Retinal pigment epithelial cell (primary cell): ENCODE results near the gene NLGN1.

Experiments used
- DNase-seq: peaks from one replicate; pipeline ENCODE4 v3.0.0-alpha.2; 2010; ENCODE audit warnings: low read depth
- H3K4me3 ChIP-seq: 2 replicates; pipeline ENCODE4 v1.5.1; 2011; ENCODE audit warnings: mild to moderate bottlenecking, low read length, control low read depth, moderate library complexity
- CTCF ChIP-seq: conservative IDR thresholded peaks from 2 replicates; pipeline ENCODE4 v1.5.1; 2011; ENCODE audit warnings: low read depth, low read length, control low read depth, inconsistent platforms

The NLGN1 gene

GRCh38 chr3:174099724-174100123, 702.2 kb downstream of the NLGN1 start:
- H3K4me3 ChIP-seq, result no peak overlapping the region
- DNase-seq, result no peak
- no peak for TF ChIP-seq CTCF

- no peak overlapping the region for H3K4me3 ChIP-seq
- no peak for TF ChIP-seq CTCF
- DNase-seq, result no peak
Observed at GRCh38 chr3:174100744-174101143, 703.2 kb downstream of the NLGN1 start.

DNA sequence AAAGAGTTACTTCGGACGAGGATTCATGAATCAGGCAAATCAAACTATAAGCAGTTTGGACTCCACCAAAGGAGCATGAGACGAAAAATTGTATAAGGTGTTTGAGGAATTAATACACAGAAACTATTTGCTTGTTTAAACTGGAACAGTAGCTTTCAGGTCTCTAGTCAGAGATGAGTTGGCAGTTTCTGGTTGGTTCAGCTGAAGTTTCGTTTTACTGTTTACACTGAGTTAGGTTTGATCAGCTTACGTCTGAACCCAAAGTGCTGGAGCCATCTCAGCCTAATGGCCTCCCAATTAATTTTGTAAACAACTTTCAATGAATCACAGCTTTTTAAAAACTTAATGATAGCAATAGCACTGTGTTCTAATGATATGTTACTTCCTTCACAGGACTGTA, 703.7 kb downstream of the NLGN1 start:
- DNase-seq, result no peak
- TF ChIP-seq CTCF, result no peak
- no peak overlapping the region for H3K4me3 ChIP-seq

GRCh38 chr3:174102274-174102673, 704.7 kb downstream of the NLGN1 start:
- no peak overlapping the region for H3K4me3 ChIP-seq
- no peak for DNase-seq
- TF ChIP-seq CTCF, result no peak

- H3K4me3 ChIP-seq, result no peak overlapping the region
- DNase-seq, result no peak
- no peak for TF ChIP-seq CTCF
Observed at GRCh38 chr3:174102866-174103265, 705.3 kb downstream of the NLGN1 start.

GRCh38 chr3:174110761-174111160, 713.2 kb downstream of the NLGN1 start:
- no peak for DNase-seq
- H3K4me3 ChIP-seq, result no peak overlapping the region
- TF ChIP-seq CTCF, result no peak

GRCh38 chr3:174111776-174112175, 714.2 kb downstream of the NLGN1 start:
- no peak for DNase-seq
- no peak for TF ChIP-seq CTCF
- no peak overlapping the region for H3K4me3 ChIP-seq
